Smooth muscle cell (in vitro differentiated cells): ENCODE results near the gene SBF2. TPM values are rescaled to one million over a fixed set of nuclear protein-coding genes. Genes with fewer than 3 reads are reported as not detected.

Experiments used
- DNase-seq: peaks from one replicate; lab custom pipeline; 2025; ENCODE audit not compliant: unreplicated experiment; lab: John Stamatoyannopoulos, UW
- H2AFZ ChIP-seq: fragments of 200-600 bp; sonication (generic); 2 replicates; pipeline ENCODE4 v1.6.0; 2016; ENCODE audit warnings: antibody characterized with exemption, low read depth, mild to moderate bottlenecking
- H3F3A ChIP-seq: fragments of 200-600 bp; sonication (generic); 2 replicates; pipeline ENCODE4 v1.6.0; 2017; ENCODE audit warnings: antibody characterized with exemption, low read depth
- H3K27ac ChIP-seq: fragments of 200-600 bp; sonication (generic); 2 replicates; pipeline ENCODE4 v1.5.1; 2016; ENCODE audit warnings: low read depth, mild to moderate bottlenecking
- H3K27me3 ChIP-seq: fragments of 200-600 bp; sonication (generic); 2 replicates; pipeline ENCODE4 v1.6.1; 2016; ENCODE audit warnings: low read depth, mild to moderate bottlenecking
- H3K36me3 ChIP-seq: fragments of 200-600 bp; sonication (generic); 2 replicates; pipeline ENCODE4 v1.5.1; 2016; ENCODE audit warnings: low read depth
- H3K4me1 ChIP-seq: fragments of 200-600 bp; sonication (generic); 2 replicates; pipeline ENCODE4 v1.5.1; 2016; ENCODE audit warnings: low read depth
- H3K4me2 ChIP-seq: fragments of 200-600 bp; sonication (generic); 2 replicates; pipeline ENCODE4 v1.6.0; 2016; ENCODE audit warnings: mild to moderate bottlenecking
- H3K4me3 ChIP-seq: fragments of 200-600 bp; sonication (generic); 2 replicates; pipeline ENCODE4 v1.5.1; 2016; ENCODE audit warnings: mild to moderate bottlenecking
- H3K79me2 ChIP-seq: fragments of 200-600 bp; sonication (generic); 2 replicates; pipeline ENCODE4 v1.6.0; 2016; ENCODE audit warnings: low read depth, mild to moderate bottlenecking
- H3K9ac ChIP-seq: fragments of 200-600 bp; sonication (generic); 2 replicates; pipeline ENCODE4 v1.6.0; 2016; ENCODE audit warnings: low read depth
- H3K9me3 ChIP-seq: fragments of 200-600 bp; sonication (generic); replicated peaks from 2 replicates; pipeline ENCODE4 v1.5.1; 2016; ENCODE audit warnings: low read depth
- H4K20me1 ChIP-seq: fragments of 200-600 bp; sonication (generic); 2 replicates; pipeline ENCODE4 v1.6.0; 2016; ENCODE audit warnings: low read depth
- WGBS: methylation state at CpG from one replicate; pipeline ENCODE4 v1.1.7; 2016; ENCODE audit warnings: low lambda C conversion rate; 5-methylcytosine and 5-hydroxymethylcytosine counted together
- polyA plus RNA-seq: library from polyadenylated mRNA; unstranded; fragments of >200 nt; fragmentation: Nextera tagmentation; extraction: Ambion mirVana; gene quantifications from 2 replicates; pipeline ENCODE4 v1.2.1, GENCODE V29; 2016
- total RNA-seq: library from RNA; depleted of rRNA; stranded (reverse); fragments of >200 nt; gene quantifications from 2 replicates; pipeline ENCODE4 v1.2.3, GENCODE V29; 2014
- TF ChIP-seq, protein P1 (sequence below): fragments of 200-600 bp; sonication (generic); IDR thresholded peaks from 2 replicates; pipeline ENCODE4 v1.5.1; 2017; ENCODE audit warnings: borderline replicate concordance, mild to moderate bottlenecking, antibody characterized with exemption; ENCODE audit not compliant: insufficient read depth, poor library complexity, severe bottlenecking

SBF2 gene
- total and polyA plus RNA-seq, 2 experiments from 2014 or later = 19.0 to 80.7 TPM

DNA sequence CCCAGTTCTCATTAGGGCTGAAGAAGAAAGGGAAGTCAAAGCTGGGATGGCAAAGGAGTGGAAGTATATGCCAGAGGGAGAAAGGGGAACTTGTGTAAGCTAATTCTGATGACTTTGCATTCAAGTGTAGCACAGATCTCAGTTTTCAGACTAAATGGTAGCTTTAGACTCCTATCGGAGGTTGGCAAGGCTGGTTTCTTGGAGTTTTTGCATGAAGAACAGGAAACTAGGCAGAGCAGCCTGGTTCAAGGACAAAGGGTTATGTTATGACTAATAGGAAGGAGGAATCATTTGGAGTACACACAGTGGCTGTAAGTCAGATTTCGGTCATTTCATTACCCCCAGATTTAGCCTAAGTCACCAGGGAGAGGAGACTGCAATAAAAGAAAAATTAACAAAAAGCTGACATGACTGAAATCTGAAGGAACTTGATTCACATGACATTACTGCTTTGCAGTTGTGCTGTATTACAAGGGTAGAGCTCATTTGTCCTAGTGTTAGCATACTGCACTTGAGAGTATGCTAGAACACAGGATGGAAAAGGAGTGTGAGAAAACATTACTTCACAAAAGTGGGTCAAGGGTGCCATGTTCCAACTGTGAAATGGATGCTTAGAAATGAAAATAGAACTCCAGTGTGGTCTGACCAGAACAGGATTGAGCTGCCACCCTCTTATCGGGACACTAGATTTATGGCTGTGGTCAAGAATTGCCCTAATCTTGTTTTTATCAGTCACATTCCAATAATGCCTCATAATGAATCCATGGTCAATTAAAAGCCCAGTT, 34.5 kb upstream of the SBF2 start:
- WGBS = 25% methylated on average over 3 of the region's 3 CpGs
- no peaks in the 10 kb centered on the region for H3K9me3 ChIP-seq
- no peaks in the 10 kb centered on the region for H4K20me1 ChIP-seq
- no peaks in the 10 kb centered on the region for H3K36me3 ChIP-seq
- TF ChIP-seq, protein P1, sequence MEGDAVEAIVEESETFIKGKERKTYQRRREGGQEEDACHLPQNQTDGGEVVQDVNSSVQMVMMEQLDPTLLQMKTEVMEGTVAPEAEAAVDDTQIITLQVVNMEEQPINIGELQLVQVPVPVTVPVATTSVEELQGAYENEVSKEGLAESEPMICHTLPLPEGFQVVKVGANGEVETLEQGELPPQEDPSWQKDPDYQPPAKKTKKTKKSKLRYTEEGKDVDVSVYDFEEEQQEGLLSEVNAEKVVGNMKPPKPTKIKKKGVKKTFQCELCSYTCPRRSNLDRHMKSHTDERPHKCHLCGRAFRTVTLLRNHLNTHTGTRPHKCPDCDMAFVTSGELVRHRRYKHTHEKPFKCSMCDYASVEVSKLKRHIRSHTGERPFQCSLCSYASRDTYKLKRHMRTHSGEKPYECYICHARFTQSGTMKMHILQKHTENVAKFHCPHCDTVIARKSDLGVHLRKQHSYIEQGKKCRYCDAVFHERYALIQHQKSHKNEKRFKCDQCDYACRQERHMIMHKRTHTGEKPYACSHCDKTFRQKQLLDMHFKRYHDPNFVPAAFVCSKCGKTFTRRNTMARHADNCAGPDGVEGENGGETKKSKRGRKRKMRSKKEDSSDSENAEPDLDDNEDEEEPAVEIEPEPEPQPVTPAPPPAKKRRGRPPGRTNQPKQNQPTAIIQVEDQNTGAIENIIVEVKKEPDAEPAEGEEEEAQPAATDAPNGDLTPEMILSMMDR = no peak
- H2AFZ ChIP-seq = no peak overlapping the region
- H3F3A ChIP-seq = no peaks in the 10 kb centered on the region
- no peaks in the 10 kb centered on the region for H3K27me3 ChIP-seq
- no peak for DNase-seq
- no peaks in the 10 kb centered on the region for H3K79me2 ChIP-seq
- H3K27ac ChIP-seq = no peak overlapping the region
- H3K9ac ChIP-seq = no peak overlapping the region
- H3K4me2 ChIP-seq = peak overlapping the region; percentile 6
- no peak overlapping the region for H3K4me3 ChIP-seq
- H3K4me1 ChIP-seq = peaks cover 6% of the 10 kb centered on the region

DNA sequence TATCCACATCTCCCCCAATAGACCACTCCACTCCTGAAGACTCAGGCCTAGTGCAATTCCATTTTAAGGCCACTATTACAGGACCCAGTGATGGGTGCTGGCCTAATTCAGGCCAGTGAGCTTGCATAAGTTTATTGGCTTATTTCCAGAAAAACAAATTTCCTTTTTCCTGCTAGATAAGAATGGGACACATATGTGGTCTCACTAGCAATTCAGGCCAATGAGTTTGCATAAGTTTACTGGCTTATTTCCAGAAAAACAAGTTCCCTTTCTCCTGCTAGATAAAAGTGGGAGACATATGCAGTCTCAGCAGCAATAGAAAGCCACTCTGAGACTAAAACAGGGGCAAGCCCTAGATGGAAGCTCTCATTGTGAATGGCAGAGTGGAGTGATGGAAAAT, 33.2 kb upstream of the SBF2 start:
- peaks cover 16% of the 10 kb centered on the region for H3K4me1 ChIP-seq
- H3K9me3 ChIP-seq = no peaks in the 10 kb centered on the region
- DNase-seq = no peak
- no peak overlapping the region for H2AFZ ChIP-seq
- H3K27me3 ChIP-seq = no peaks in the 10 kb centered on the region
- H3K36me3 ChIP-seq = no peaks in the 10 kb centered on the region
- no peaks in the 10 kb centered on the region for H3F3A ChIP-seq
- TF ChIP-seq, protein P1 = no peak
- no peak overlapping the region for H3K9ac ChIP-seq
- no peak overlapping the region for H3K4me2 ChIP-seq
- no peak overlapping the region for H3K27ac ChIP-seq
- no peak overlapping the region for H3K4me3 ChIP-seq
- no peaks in the 10 kb centered on the region for H3K79me2 ChIP-seq
- H4K20me1 ChIP-seq = no peaks in the 10 kb centered on the region

DNA sequence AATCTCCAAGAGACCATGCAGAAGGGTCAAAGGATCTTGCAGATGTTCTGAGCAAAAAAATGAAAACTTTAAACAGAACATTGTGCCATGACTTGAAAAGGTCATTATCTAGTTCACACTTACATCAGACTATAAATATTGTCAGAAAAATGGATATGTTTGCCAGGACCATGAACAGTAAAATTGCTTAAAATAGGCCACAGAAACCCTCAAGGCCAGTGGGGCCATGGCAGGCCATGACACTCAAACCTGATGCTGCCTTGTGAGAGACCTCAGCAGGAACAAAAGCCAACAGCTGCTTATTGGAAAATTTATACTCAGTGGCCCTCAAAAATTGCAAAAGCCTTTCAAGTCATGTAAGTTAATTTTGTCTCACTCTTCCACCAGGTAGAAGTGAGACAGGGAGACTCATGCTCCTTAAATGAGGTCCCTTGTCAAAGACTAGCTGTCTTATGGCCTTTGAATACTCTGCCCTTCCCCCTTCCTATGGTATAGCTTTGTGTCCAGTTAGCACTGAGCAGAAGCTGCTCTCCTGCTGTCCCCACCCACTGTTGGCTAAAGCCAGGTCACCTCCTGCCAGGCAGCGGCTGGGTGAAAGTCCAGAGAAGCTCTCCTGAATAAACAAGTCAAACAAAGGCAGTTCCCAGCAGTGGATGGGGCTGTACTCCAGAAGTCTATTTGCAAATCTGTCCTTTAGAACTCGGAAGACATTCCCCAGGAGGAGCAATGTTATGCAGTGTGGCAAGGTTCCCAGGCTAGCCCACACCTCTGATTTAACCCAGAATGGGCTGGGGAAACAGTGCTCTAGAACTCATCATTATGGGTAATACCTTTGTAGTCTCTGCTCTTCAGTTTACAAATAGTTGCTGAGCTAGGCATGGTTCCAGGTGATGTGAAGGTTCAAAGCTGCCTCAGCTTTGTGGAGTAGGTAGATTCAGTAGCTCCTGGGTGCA, 32.3 kb upstream of the SBF2 start:
- Histone ChIP-seq H3K4me3 (no peak overlapping the region), H3K9ac (no peak overlapping the region), H3F3A (no peaks in the 10 kb centered on the region), H3K4me1 (peaks cover 16% of the 10 kb centered on the region), H3K27me3 (no peaks in the 10 kb centered on the region), H3K9me3 (no peaks in the 10 kb centered on the region), H3K79me2 (no peaks in the 10 kb centered on the region), H2AFZ (no peak overlapping the region), H4K20me1 (no peaks in the 10 kb centered on the region), H3K27ac (no peak overlapping the region), H3K4me2 (no peak overlapping the region), H3K36me3 (no peaks in the 10 kb centered on the region)
- WGBS = 90% methylated on average over 2 of the region's 2 CpGs
- no peak for DNase-seq
- TF ChIP-seq, protein P1 = no peak
